Endothelial cell of umbilical vein (primary cell): Measurements from ENCODE around the gene REEP3. TPM values are rescaled to one million over a fixed set of nuclear protein-coding genes. Genes with fewer than 3 reads are reported as not detected.

Experiments
- BruUV-seq: library from RNA; stranded (reverse); fragments of 400-500 nt; replicated peaks from 2 replicates; lab custom pipeline; 2021; lab: Mats Ljungman, UMichigan
- CTCF ChIA-PET: fragments of 300-600, 350-600 bp; sonication (Branson Sonifier 250); formaldehyde crosslinking; loops from one replicate; lab custom pipeline; 2021; ENCODE audit warnings: antibody characterized with exemption, inconsistent platforms; lab: Charles Lee
- POLR2A ChIA-PET: fragments of 300-600, 350-600 bp; sonication (Branson Sonifier 250); formaldehyde crosslinking; loops from one replicate; lab custom pipeline; 2021; ENCODE audit warnings: antibody characterized with exemption, inconsistent platforms; lab: Charles Lee
- DNase-seq: peaks from one replicate; pipeline ENCODE4 v3.0.0-alpha.2; 2011; ENCODE audit warnings: low read depth, low spot score
- FAIRE-seq: peaks from 2 replicates; lab custom pipeline; 2011; peaks lifted over from hg19 to GRCh38; lab: Jason Lieb, UNC
- H2AFZ ChIP-seq: 2 replicates; pipeline ENCODE4 v1.6.0; 2012; ENCODE audit warnings: low read depth, low read length, control low read depth, inconsistent platforms
- H3K27ac ChIP-seq: 2 replicates; pipeline ENCODE4 v1.5.1; 2011; ENCODE audit warnings: low read depth, mild to moderate bottlenecking, control low read depth, low read length, moderate library complexity; ENCODE audit not compliant: insufficient read depth
- H3K27me3 ChIP-seq, 2 experiments: 2 replicates each; pipeline versions ENCODE4 v1.6.0 to v1.6.1; 2011; ENCODE audit warnings: low read length in 2 of 2, mixed read lengths in 1 of 2; ENCODE audit not compliant: control insufficient read depth in 2 of 2, insufficient read depth in 2 of 2
- H3K36me3 ChIP-seq, 2 experiments: 2 replicates in 1 of 2; 3 replicates in 1 of 2; pipeline ENCODE4 v1.5.1; 2011; ENCODE audit warnings: low read length in 2 of 2, mild to moderate bottlenecking in 1 of 2, moderate library complexity in 1 of 2; ENCODE audit not compliant: control insufficient read depth in 2 of 2, insufficient read depth in 2 of 2; ENCODE audit errors: extremely low read depth in 1 of 2
- H3K4me1 ChIP-seq: 3 replicates; pipeline ENCODE4 v1.5.1; 2011; ENCODE audit warnings: mild to moderate bottlenecking, low read length; ENCODE audit not compliant: control insufficient read depth, insufficient read depth; ENCODE audit errors: extremely low read depth
- H3K4me2 ChIP-seq: 2 replicates; pipeline ENCODE4 v1.6.1; 2011; ENCODE audit warnings: low read length, control low read depth, mixed read lengths; ENCODE audit not compliant: insufficient read depth
- H3K4me3 ChIP-seq, 3 experiments: fragments of 200-600 bp in 1 of 3; sonication (generic), shearing (Covaris generic) in 1 of 3; replicated peaks in 1 of 3; 2 replicates each; pipeline ENCODE4 v1.5.1; 2011 to 2016; ENCODE audit warnings: control low read depth in 3 of 3, low read length in 3 of 3, mild to moderate bottlenecking in 2 of 3, inconsistent platforms in 1 of 3, low read depth in 1 of 3, moderate library complexity in 1 of 3; ENCODE audit not compliant: insufficient read depth in 1 of 3
- H3K79me2 ChIP-seq: 2 replicates; pipeline ENCODE4 v1.6.0; 2012; ENCODE audit warnings: low read length, inconsistent platforms; ENCODE audit not compliant: control insufficient read depth, insufficient read depth
- H3K9ac ChIP-seq: replicated peaks from 2 replicates; pipeline ENCODE3; 2011; ENCODE audit warnings: low read length, control low read depth; ENCODE audit not compliant: insufficient read depth; ENCODE audit errors: extremely low read depth
- H3K9me1 ChIP-seq: replicated peaks from 3 replicates; pipeline ENCODE4 v1.6.0; 2011; ENCODE audit warnings: mild to moderate bottlenecking, low read length; ENCODE audit not compliant: control insufficient read depth, insufficient read depth; ENCODE audit errors: extremely low read depth
- H3K9me3 ChIP-seq: replicated peaks from 2 replicates; pipeline ENCODE4 v1.5.1; 2012; ENCODE audit warnings: low read length, inconsistent platforms; ENCODE audit not compliant: control insufficient read depth, insufficient read depth
- H4K20me1 ChIP-seq: replicated peaks from 2 replicates; pipeline ENCODE3; 2011; ENCODE audit warnings: mild to moderate bottlenecking, low read length; ENCODE audit not compliant: control insufficient read depth, insufficient read depth; ENCODE audit errors: extremely low read depth
- EZH2 ChIP-seq: IDR thresholded peaks from 2 replicates; pipeline ENCODE4 v1.6.1; 2012; ENCODE audit warnings: borderline replicate concordance, low read depth, mild to moderate bottlenecking, moderate library complexity, low read length, inconsistent platforms; ENCODE audit not compliant: severe bottlenecking
- FOS ChIP-seq: IDR thresholded peaks from 2 replicates; pipeline ENCODE4 v1.6.1; 2011; ENCODE audit warnings: mild to moderate bottlenecking, low read length, moderate library complexity, borderline replicate concordance; ENCODE audit not compliant: insufficient read depth
- GATA2 ChIP-seq: IDR thresholded peaks from 2 replicates; pipeline ENCODE4 v1.7.0; 2011; ENCODE audit warnings: low read depth, mild to moderate bottlenecking, moderate library complexity, mixed read lengths, low read length; ENCODE audit not compliant: insufficient read length, insufficient read depth
- JUN ChIP-seq: IDR thresholded peaks from 2 replicates; pipeline ENCODE4 v1.6.1; 2011; ENCODE audit warnings: borderline replicate concordance, low read depth; ENCODE audit not compliant: insufficient read length, insufficient read depth
- MYC ChIP-seq: IDR thresholded peaks from one replicate; pipeline ENCODE4 v1.6.1; 2011; ENCODE audit warnings: mild to moderate bottlenecking, low read depth, low read length
- POLR2A ChIP-seq: IDR thresholded peaks from 2 replicates; pipeline ENCODE4 v1.6.1; 2012; ENCODE audit warnings: low read depth, mild to moderate bottlenecking, control low read depth, low read length
- POLR2AphosphoS5 ChIP-seq: IDR thresholded peaks from 2 replicates; pipeline ENCODE4 v1.6.1; 2012; ENCODE audit warnings: low read depth, mild to moderate bottlenecking, control low read depth, low read length, moderate library complexity; ENCODE audit not compliant: insufficient read depth
- dilution Hi-C: fragments of 300-500 bp; cut with MboI; formaldehyde crosslinking; loops from one replicate; pipeline ENCODE4 v1.15.0; 2019; ENCODE audit warnings: low sequenced_read_pairs; ENCODE audit not compliant: extremely low pct_ligation_motif_present
- intact Hi-C: fragments of 100-400 bp; cut with micrococcal nuclease; formaldehyde crosslinking; loops from one replicate; pipeline ENCODE4 v1.10.0; 2022
- polyA plus RNA-seq, 4 experiments: library from polyadenylated mRNA; depleted of rRNA in 3 of 4; stranded (reverse) in 3 of 4; unstranded in 1 of 4; fragments of >200 nt; gene quantifications; 2 replicates each; pipeline versions ENCODE4 v1.2.1 to v1.2.3, GENCODE V29; 2011 to 2012; ENCODE audit warnings: missing spikeins in 1 of 4
- total RNA-seq: library from RNA; stranded (reverse); gene quantifications from 2 replicates; pipeline ENCODE4 v1.2.3, GENCODE V29; 2021
- TF ChIP-seq, protein P1 (sequence below): IDR thresholded peaks from 2 replicates; pipeline ENCODE4 v1.6.1; 2011; ENCODE audit not compliant: insufficient read depth, insufficient read length
- TF ChIP-seq, protein P2 (sequence below), 2 donors: IDR thresholded peaks; 1 replicate in 1 of 2; 2 replicates in 1 of 2; pipeline ENCODE4 v1.5.1; 2011; ENCODE audit warnings: low read length in 2 of 2, mild to moderate bottlenecking in 2 of 2, moderate library complexity in 2 of 2, control low read depth in 1 of 2, inconsistent platforms in 1 of 2, low read depth in 1 of 2; ENCODE audit not compliant: insufficient read depth in 1 of 2; ENCODE audit errors: extremely low read depth in 1 of 2

Gene REEP3
- total and polyA plus RNA-seq, 2 donors (not counting 3 experiments of a cell fraction or from before 2014, with no cell fraction given), result 12.3 to 48.3 TPM

GRCh38 chr10:63562391-63562790 lies 41.2 kb downstream of the REEP3 start:
- Histone ChIP-seq H2AFZ (no peak overlapping the region), H3K79me2 (peaks cover 35% of the 10 kb centered on the region), H4K20me1 (no peaks in the 10 kb centered on the region), H3K27me3 (no peaks in the 10 kb centered on the region), H3K9ac (no peak overlapping the region), H3K9me3 (no peaks in the 10 kb centered on the region), H3K36me3 (no peaks in the 10 kb centered on the region), H3K4me1 (peaks cover 1% of the 10 kb centered on the region), H3K4me3 (no peak overlapping the region), H3K4me2 (no peak overlapping the region), H3K9me1 (no peaks in the 10 kb centered on the region), H3K27ac (no peak overlapping the region)
- intact Hi-C loops, result no loop called here
- no peak for TF ChIP-seq MYC
- TF ChIP-seq, protein P1, sequence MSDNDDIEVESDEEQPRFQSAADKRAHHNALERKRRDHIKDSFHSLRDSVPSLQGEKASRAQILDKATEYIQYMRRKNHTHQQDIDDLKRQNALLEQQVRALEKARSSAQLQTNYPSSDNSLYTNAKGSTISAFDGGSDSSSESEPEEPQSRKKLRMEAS, result no peak
- TF ChIP-seq FOS, result no peak
- TF ChIP-seq JUN, result no peak
- TF ChIP-seq, protein P2, sequence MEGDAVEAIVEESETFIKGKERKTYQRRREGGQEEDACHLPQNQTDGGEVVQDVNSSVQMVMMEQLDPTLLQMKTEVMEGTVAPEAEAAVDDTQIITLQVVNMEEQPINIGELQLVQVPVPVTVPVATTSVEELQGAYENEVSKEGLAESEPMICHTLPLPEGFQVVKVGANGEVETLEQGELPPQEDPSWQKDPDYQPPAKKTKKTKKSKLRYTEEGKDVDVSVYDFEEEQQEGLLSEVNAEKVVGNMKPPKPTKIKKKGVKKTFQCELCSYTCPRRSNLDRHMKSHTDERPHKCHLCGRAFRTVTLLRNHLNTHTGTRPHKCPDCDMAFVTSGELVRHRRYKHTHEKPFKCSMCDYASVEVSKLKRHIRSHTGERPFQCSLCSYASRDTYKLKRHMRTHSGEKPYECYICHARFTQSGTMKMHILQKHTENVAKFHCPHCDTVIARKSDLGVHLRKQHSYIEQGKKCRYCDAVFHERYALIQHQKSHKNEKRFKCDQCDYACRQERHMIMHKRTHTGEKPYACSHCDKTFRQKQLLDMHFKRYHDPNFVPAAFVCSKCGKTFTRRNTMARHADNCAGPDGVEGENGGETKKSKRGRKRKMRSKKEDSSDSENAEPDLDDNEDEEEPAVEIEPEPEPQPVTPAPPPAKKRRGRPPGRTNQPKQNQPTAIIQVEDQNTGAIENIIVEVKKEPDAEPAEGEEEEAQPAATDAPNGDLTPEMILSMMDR (IDR thresholded peaks at IDR 0.05; ENCODE audit: extremely low read depth in 1 of 2, insufficient read depth in 1 of 2, low read depth in 1 of 2, low read length in 2 of 2), result no peak
- TF ChIP-seq GATA2, result no peak
- TF ChIP-seq POLR2A, result no peak
- TF ChIP-seq EZH2, result no peak
- TF ChIP-seq POLR2AphosphoS5, result no peak
- DNase-seq (no peak), FAIRE-seq (no peak)
- CTCF ChIA-PET, result interaction anchor here (1.0 to 1.3 kb wide), 2 partner anchors 9 to 15 kb away, joined by 3 read pairs; no protein-coding TSS in a partner anchor
- POLR2A ChIA-PET, result no interaction called here
- dilution Hi-C loops, result no loop called here
- no TSS peak for BruUV-seq
